ENCODE measurements around the gene LAGE3. TPM values are rescaled to one million over a fixed set of nuclear protein-coding genes. Genes with fewer than 3 reads are reported as not detected.

LAGE3 gene
- total and polyA plus RNA-seq, 9 donors: 2.7 to 39.3 (median 22.9) TPM

GRCh38 chrX:154488336-154489075 lies 9.4 kb upstream of the LAGE3 start:
- H3K9me3 ChIP-seq: no peaks in the 10 kb centered on the region
- 84 to 88% (median 88%) methylated on average over 18 to 20 of the region's 20 CpGs for WGBS, 3 donors
- H3K4me3 ChIP-seq: no peak overlapping the region
- H3K36me3 ChIP-seq: no peaks in the 10 kb centered on the region
- TF ChIP-seq CTCF (IDR thresholded peaks at IDR 0.05) (no peak), POLR2A (IDR thresholded peaks at IDR 0.05) (no peak), EP300 (IDR thresholded peaks at IDR 0.05) (no peak)
- no peak overlapping the region for H3K27ac ChIP-seq
- intact Hi-C loops (cut with DNase I): no loop called here
- H3K27me3 ChIP-seq: no peaks in the 10 kb centered on the region
- no peaks in the 10 kb centered on the region for H3K4me1 ChIP-seq (ENCODE audit: insufficient read depth)
- peak in 2 of 5 donors; percentile 36 to 47 for DNase-seq

GRCh38 chrX:154487518-154488290 lies 8.6 kb upstream of the LAGE3 start:
- Histone ChIP-seq H3K4me1 (ENCODE audit: insufficient read depth) (no peaks in the 10 kb centered on the region), H3K27me3 (no peaks in the 10 kb centered on the region), H3K9me3 (no peaks in the 10 kb centered on the region), H3K36me3 (no peaks in the 10 kb centered on the region), H3K27ac (no peak overlapping the region), H3K4me3 (no peak overlapping the region)
- WGBS, 3 donors: 87 to 91% (median 89%) methylated on average over 28 of the region's 28 CpGs
- intact Hi-C loops (cut with DNase I): no loop called here
- TF ChIP-seq EP300 (IDR thresholded peaks at IDR 0.05): no peak
- TF ChIP-seq CTCF (IDR thresholded peaks at IDR 0.05): no peak
- TF ChIP-seq POLR2A (IDR thresholded peaks at IDR 0.05): no peak
- DNase-seq: peak in 2 of 5 donors; percentile 20 to 35

- Histone ChIP-seq H3K36me3 (no peaks in the 10 kb centered on the region), H3K27me3 (no peaks in the 10 kb centered on the region), H3K4me3 (peak within 1 kb of the TSS; percentile 53), H3K27ac (peak within 1 kb of the TSS; percentile 52 to 80), H3K4me1 (ENCODE audit: insufficient read depth) (no peaks in the 10 kb centered on the region), H3K9me3 (no peaks in the 10 kb centered on the region)
- intact Hi-C loops (cut with DNase I): no loop called here
- peak; percentile 73 to 83 (median 80) for DNase-seq
- no peak for TF ChIP-seq POLR2A (IDR thresholded peaks at IDR 0.05)
- 33 to 57% (median 41%) methylated on average over 36 to 95 of the region's 95 CpGs for WGBS, 3 donors
These were observed 7.5 kb upstream of the LAGE3 start, which contains the start of gene UBL4A for GRCh38 chrX:154486396-154487207. UBL4A (minus strand) TSS chrX:154486615; CDS start chrX:154486584, 31 bp downstream.

GRCh38 chrX:154486052-154486395 lies 6.9 kb upstream of the LAGE3 start:
- DNase-seq: peak; percentile 64 to 83 (median 79)
- intact Hi-C loops (cut with DNase I): no loop called here
- Histone ChIP-seq H3K4me1 (ENCODE audit: insufficient read depth) (no peaks in the 10 kb centered on the region), H3K27ac (peak overlapping the region; percentile 52 to 80), H3K4me3 (peak overlapping the region; percentile 53), H3K9me3 (no peaks in the 10 kb centered on the region), H3K27me3 (no peaks in the 10 kb centered on the region), H3K36me3 (no peaks in the 10 kb centered on the region)
- TF ChIP-seq EP300 (IDR thresholded peaks at IDR 0.05) (no peak), CTCF (IDR thresholded peaks at IDR 0.05) (no peak), POLR2A (IDR thresholded peaks at IDR 0.05) (no peak)
- 36 to 49% (median 43%) methylated on average over 35 of the region's 35 CpGs for WGBS, 3 donors

Data from ovary (tissue), 9 donors.